ENCODE data around the gene GHRH. TPM values are rescaled to one million over a fixed set of nuclear protein-coding genes. Genes with fewer than 3 reads are reported as not detected.

GHRH gene
- total RNA-seq, 4 donors from 2014 or later: not detected

DNA sequence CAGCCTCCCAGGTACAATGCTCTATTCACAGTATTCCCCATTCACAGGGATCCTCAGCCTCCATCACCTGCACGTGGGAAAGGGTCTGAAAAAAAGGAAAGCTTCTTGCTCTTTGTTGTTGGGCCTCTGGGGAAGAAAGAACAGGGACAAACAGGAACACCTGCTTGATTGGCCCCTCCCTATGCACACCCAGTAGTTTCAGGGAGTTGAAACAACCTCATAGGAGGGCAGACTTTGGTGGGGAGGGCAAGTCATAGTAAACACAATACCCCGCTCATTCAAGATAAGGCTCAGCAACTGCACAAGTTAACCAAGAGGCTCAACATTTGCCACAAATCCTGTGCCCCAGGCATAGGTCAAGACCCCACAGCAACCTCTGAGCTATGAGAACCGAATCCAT lies 1.7 kb downstream of the GHRH start:
- WGBS, 2 donors: 78 to 87% methylated on average over 3 of the region's 3 CpGs
- no peak for DNase-seq
- H3K4me1 ChIP-seq: peaks cover 0 to 9% (median 3%) of the 10 kb centered on the region in 3 donors
- H3K9me3 ChIP-seq: no peaks in the 10 kb centered on the region
- no peak overlapping the region for H3K4me3 ChIP-seq
- no peaks in the 10 kb centered on the region for H3K36me3 ChIP-seq
- intact Hi-C loops (cut with DNase I): no loop called here
- no peak overlapping the region for H3K27ac ChIP-seq
- H3K27me3 ChIP-seq: peaks cover 0 to 27% (median 0%) of the 10 kb centered on the region in 4 donors
- no peak for TF ChIP-seq POLR2A (IDR thresholded peaks at IDR 0.05)
- TF ChIP-seq, protein P1, sequence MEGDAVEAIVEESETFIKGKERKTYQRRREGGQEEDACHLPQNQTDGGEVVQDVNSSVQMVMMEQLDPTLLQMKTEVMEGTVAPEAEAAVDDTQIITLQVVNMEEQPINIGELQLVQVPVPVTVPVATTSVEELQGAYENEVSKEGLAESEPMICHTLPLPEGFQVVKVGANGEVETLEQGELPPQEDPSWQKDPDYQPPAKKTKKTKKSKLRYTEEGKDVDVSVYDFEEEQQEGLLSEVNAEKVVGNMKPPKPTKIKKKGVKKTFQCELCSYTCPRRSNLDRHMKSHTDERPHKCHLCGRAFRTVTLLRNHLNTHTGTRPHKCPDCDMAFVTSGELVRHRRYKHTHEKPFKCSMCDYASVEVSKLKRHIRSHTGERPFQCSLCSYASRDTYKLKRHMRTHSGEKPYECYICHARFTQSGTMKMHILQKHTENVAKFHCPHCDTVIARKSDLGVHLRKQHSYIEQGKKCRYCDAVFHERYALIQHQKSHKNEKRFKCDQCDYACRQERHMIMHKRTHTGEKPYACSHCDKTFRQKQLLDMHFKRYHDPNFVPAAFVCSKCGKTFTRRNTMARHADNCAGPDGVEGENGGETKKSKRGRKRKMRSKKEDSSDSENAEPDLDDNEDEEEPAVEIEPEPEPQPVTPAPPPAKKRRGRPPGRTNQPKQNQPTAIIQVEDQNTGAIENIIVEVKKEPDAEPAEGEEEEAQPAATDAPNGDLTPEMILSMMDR (IDR thresholded peaks at IDR 0.05): no peak

DNA sequence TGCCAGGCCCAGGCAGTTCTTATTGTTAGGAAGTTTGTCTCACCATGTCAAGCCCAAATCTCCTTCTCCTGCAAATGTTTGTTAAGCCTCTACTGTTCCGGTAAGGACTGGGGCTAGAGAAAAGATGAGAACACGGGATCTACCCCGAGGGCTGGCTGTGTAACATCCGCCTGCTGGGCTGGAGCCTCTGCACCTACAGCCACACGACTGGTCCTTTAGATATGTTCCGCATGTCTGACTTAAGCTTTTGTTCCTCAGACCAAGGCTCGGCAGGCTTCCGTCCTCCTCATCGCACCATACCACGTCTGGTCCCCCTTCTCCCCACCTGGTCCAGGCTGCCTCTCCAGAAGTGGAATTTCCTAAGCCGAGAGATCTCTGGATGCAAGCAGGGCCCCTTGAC lies 2.6 kb downstream of the GHRH start:
- DNase-seq: no peak
- H3K9me3 ChIP-seq: peaks cover 0 to 5% (median 0%) of the 10 kb centered on the region in 3 donors
- WGBS, 2 donors: 77 to 91% methylated on average over 11 of the region's 11 CpGs
- no peaks in the 10 kb centered on the region for H3K36me3 ChIP-seq
- peaks cover 0 to 29% (median 0%) of the 10 kb centered on the region in 4 donors for H3K27me3 ChIP-seq
- peaks cover 0 to 9% (median 3%) of the 10 kb centered on the region in 3 donors for H3K4me1 ChIP-seq
- no peak overlapping the region for H3K4me3 ChIP-seq
- H3K27ac ChIP-seq: no peak overlapping the region
- intact Hi-C loops (cut with DNase I): no loop called here
- TF ChIP-seq, protein P1 (IDR thresholded peaks at IDR 0.05): no peak
- no peak for TF ChIP-seq POLR2A (IDR thresholded peaks at IDR 0.05)

DNA sequence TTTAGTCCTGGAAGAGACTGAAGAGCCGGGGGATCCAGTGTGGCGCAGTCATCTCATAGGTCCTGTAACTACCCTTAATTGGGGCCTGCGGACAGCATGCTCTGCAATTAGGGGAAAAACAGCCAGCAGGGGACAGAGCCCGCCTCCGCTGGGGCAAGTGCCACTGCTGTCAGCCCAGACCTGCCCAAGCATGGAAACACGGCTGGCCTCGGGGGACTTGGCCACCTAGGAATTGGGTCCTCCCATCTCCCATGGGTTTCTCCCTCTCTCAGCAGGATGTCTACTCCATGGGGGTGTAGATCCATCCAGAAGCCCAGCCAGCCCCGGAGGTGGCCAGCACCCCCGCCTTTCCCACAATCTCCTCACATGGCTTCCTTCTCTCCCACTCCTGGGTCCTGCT lies 3.6 kb downstream of the GHRH start:
- WGBS, 2 donors: 37 to 61% methylated on average over 6 to 8 of the region's 9 CpGs
- peaks cover 0 to 11% (median 3%) of the 10 kb centered on the region in 3 donors for H3K4me1 ChIP-seq
- H3K36me3 ChIP-seq: no peaks in the 10 kb centered on the region
- intact Hi-C loops (cut with DNase I): no loop called here
- H3K4me3 ChIP-seq: no peak overlapping the region
- peaks cover 0 to 5% (median 0%) of the 10 kb centered on the region in 3 donors for H3K9me3 ChIP-seq
- H3K27me3 ChIP-seq: peaks cover 0 to 33% (median 0%) of the 10 kb centered on the region in 4 donors
- no peak for DNase-seq
- no peak overlapping the region for H3K27ac ChIP-seq
- no peak for TF ChIP-seq POLR2A (IDR thresholded peaks at IDR 0.05)
- TF ChIP-seq, protein P1 (IDR thresholded peaks at IDR 0.05): no peak

DNA sequence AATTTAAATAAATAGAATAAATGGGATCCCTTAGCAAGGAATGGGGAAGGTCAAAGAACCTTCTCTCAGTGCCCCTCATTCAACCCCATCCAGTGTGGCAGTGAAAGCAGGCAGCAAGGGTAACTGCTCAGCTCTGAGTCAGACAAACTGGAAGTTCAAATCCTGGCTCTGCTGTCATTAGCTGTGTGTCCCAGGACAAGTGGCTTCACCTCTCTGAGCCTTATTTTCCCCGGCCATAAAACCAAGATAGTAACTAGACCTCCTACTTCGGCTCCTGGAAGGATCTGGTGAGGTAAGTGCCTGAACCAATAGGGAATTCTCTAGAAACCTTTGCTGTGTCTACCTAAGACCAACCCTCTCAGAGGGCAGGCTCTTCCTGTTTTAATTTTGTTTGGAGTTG lies 4.1 kb downstream of the GHRH start:
- Histone ChIP-seq H3K27me3 (peaks cover 0 to 33% (median 0%) of the 10 kb centered on the region in 4 donors), H3K4me3 (no peak overlapping the region), H3K36me3 (no peaks in the 10 kb centered on the region), H3K9me3 (peaks cover 0 to 5% (median 0%) of the 10 kb centered on the region in 3 donors), H3K27ac (no peak overlapping the region), H3K4me1 (peaks cover 0 to 13% (median 3%) of the 10 kb centered on the region in 3 donors)
- 53 to 69% methylated on average over 2 of the region's 2 CpGs for WGBS, 2 donors
- intact Hi-C loops (cut with DNase I): no loop called here
- no peak for TF ChIP-seq POLR2A (IDR thresholded peaks at IDR 0.05)
- TF ChIP-seq, protein P1 (IDR thresholded peaks at IDR 0.05): no peak
- DNase-seq: no peak

DNA sequence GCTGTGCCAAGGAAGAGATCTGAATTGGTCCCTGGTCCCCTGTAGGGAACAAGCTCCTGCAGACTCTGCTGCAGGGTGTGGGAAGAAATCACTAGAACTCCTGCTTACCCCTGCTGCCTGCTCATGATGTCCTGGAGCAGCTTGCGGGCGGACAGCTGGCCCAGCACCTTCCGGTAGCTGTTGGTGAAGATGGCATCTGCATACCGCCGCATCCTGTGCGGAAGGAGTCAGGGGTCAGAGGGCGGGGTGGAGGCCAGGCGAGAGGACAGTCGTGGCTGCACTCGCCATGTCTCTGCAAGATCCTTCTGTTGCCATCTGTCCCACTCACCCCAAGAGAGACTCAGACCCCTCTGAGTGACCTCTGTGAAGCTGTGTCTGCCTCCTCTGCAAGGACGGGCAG lies 5.3 kb downstream of the GHRH start:
- H3K27ac ChIP-seq: no peak overlapping the region
- 81 to 89% methylated on average over 6 to 9 of the region's 11 CpGs for WGBS, 2 donors
- no peak for DNase-seq
- no peaks in the 10 kb centered on the region for H3K36me3 ChIP-seq
- no peak overlapping the region for H3K4me3 ChIP-seq
- peaks cover 0 to 5% (median 0%) of the 10 kb centered on the region in 3 donors for H3K9me3 ChIP-seq
- TF ChIP-seq, protein P1 (IDR thresholded peaks at IDR 0.05): no peak
- no peak for TF ChIP-seq POLR2A (IDR thresholded peaks at IDR 0.05)
- intact Hi-C loops (cut with DNase I): no loop called here
- peaks cover 0 to 33% (median 0%) of the 10 kb centered on the region in 4 donors for H3K27me3 ChIP-seq
- peaks cover 0 to 13% (median 3%) of the 10 kb centered on the region in 3 donors for H3K4me1 ChIP-seq
